ENCODE measurements around the gene ITPR2.
"Not testable (repeated sequence)": the region's sequence is repeated elsewhere in the genome, so short reads cannot be mapped to it uniquely, and the experiment has no call there.

The ITPR2 gene

GRCh38 chr12:26838888-26839416 lies 6.0 kb upstream of the ITPR2 start:
- no peak for FAIRE-seq
- TF ChIP-seq SPI1 (IDR thresholded peaks at IDR 0.05; ENCODE audit: low read depth, low read length): no peak
- TF ChIP-seq POLR2A (IDR thresholded peaks at IDR 0.05; ENCODE audit: low read depth, low read length): no peak
- DNase-seq (ENCODE audit: insufficient read length, low spot score): no peak

GRCh38 chr12:26836201-26836600 lies 3.2 kb upstream of the ITPR2 start:
- no peak for FAIRE-seq
- TF ChIP-seq TAF1 (IDR thresholded peaks at IDR 0.05; ENCODE audit: low read depth, low read length): no peak
- no peak for TF ChIP-seq PAX5 (IDR thresholded peaks at IDR 0.05; ENCODE audit: insufficient read depth, low read length, severe bottlenecking)
- no peak for TF ChIP-seq POU2F2 (IDR thresholded peaks at IDR 0.05; ENCODE audit: low read depth, low read length)
- no peak for TF ChIP-seq POLR2AphosphoS5 (IDR thresholded peaks at IDR 0.05; ENCODE audit: low read depth, low read length)
- no peak for TF ChIP-seq SPI1 (IDR thresholded peaks at IDR 0.05; ENCODE audit: low read depth, low read length)
- TF ChIP-seq POLR2A (IDR thresholded peaks at IDR 0.05; ENCODE audit: low read depth, low read length): no peak
- no peak for DNase-seq (ENCODE audit: insufficient read length, low spot score)

GRCh38 chr12:26834503-26835060 lies 1.6 kb upstream of the ITPR2 start:
- not testable (repeated sequence) for FAIRE-seq; DNase-seq (ENCODE audit: insufficient read length, low spot score)

- FAIRE-seq (peak; percentile 85), DNase-seq (ENCODE audit: insufficient read length, low spot score) (peak; percentile 41)
- TF ChIP-seq SPI1 (IDR thresholded peaks at IDR 0.05; ENCODE audit: low read depth, low read length): no peak
- TF ChIP-seq PAX5 (IDR thresholded peaks at IDR 0.05; ENCODE audit: insufficient read depth, low read length, severe bottlenecking): no peak
- TF ChIP-seq POLR2A (IDR thresholded peaks at IDR 0.05; ENCODE audit: low read depth, low read length): no peak
- no peak for TF ChIP-seq POLR2AphosphoS5 (IDR thresholded peaks at IDR 0.05; ENCODE audit: low read depth, low read length)
- TF ChIP-seq TAF1 (IDR thresholded peaks at IDR 0.05; ENCODE audit: low read depth, low read length): no peak
- TF ChIP-seq POU2F2 (IDR thresholded peaks at IDR 0.05; ENCODE audit: low read depth, low read length): no peak
These were observed 923 bp upstream of the ITPR2 start for GRCh38 chr12:26833743-26834490.

- peak; percentile 85 for FAIRE-seq
- no peak for TF ChIP-seq PAX5 (IDR thresholded peaks at IDR 0.05; ENCODE audit: insufficient read depth, low read length, severe bottlenecking)
- TF ChIP-seq SPI1 (IDR thresholded peaks at IDR 0.05; ENCODE audit: low read depth, low read length): peak; percentile 92
- TF ChIP-seq TAF1 (IDR thresholded peaks at IDR 0.05; ENCODE audit: low read depth, low read length): peak; percentile 70
- TF ChIP-seq POU2F2 (IDR thresholded peaks at IDR 0.05; ENCODE audit: low read depth, low read length): no peak
- peak; percentile 79 for TF ChIP-seq POLR2A (IDR thresholded peaks at IDR 0.05; ENCODE audit: low read depth, low read length)
- peak; percentile 68; the same call in 1 of the 2 replicates for TF ChIP-seq POLR2AphosphoS5 (IDR thresholded peaks at IDR 0.05; ENCODE audit: low read depth, low read length)
- DNase-seq (ENCODE audit: insufficient read length, low spot score): peak; percentile 49
These were observed 808 bp downstream of the ITPR2 start for GRCh38 chr12:26831951-26832821.

GRCh38 chr12:26830783-26831551 lies 2.0 kb downstream of the ITPR2 start:
- FAIRE-seq (peak; percentile 64), DNase-seq (ENCODE audit: insufficient read length, low spot score) (no peak)
- TF ChIP-seq PAX5 (IDR thresholded peaks at IDR 0.05; ENCODE audit: insufficient read depth, low read length, severe bottlenecking) (no peak), POLR2AphosphoS5 (IDR thresholded peaks at IDR 0.05; ENCODE audit: low read depth, low read length) (no peak), POLR2A (IDR thresholded peaks at IDR 0.05; ENCODE audit: low read depth, low read length) (0 out of 2 replicates have a peak, but pooled peaks have one; percentile 41), SPI1 (IDR thresholded peaks at IDR 0.05; ENCODE audit: low read depth, low read length) (no peak)

GRCh38 chr12:26830363-26830762 lies 2.6 kb downstream of the ITPR2 start:
- DNase-seq (ENCODE audit: insufficient read length, low spot score) (no peak), FAIRE-seq (no peak)
- TF ChIP-seq POLR2AphosphoS5 (IDR thresholded peaks at IDR 0.05; ENCODE audit: low read depth, low read length) (no peak), SPI1 (IDR thresholded peaks at IDR 0.05; ENCODE audit: low read depth, low read length) (no peak), PAX5 (IDR thresholded peaks at IDR 0.05; ENCODE audit: insufficient read depth, low read length, severe bottlenecking) (no peak), POU2F2 (IDR thresholded peaks at IDR 0.05; ENCODE audit: low read depth, low read length) (no peak), TAF1 (IDR thresholded peaks at IDR 0.05; ENCODE audit: low read depth, low read length) (no peak), POLR2A (IDR thresholded peaks at IDR 0.05; ENCODE audit: low read depth, low read length) (no peak)

- TF ChIP-seq POLR2AphosphoS5 (IDR thresholded peaks at IDR 0.05; ENCODE audit: low read depth, low read length): no peak
- no peak for TF ChIP-seq TAF1 (IDR thresholded peaks at IDR 0.05; ENCODE audit: low read depth, low read length)
- TF ChIP-seq SPI1 (IDR thresholded peaks at IDR 0.05; ENCODE audit: low read depth, low read length): no peak
- no peak for TF ChIP-seq PAX5 (IDR thresholded peaks at IDR 0.05; ENCODE audit: insufficient read depth, low read length, severe bottlenecking)
- DNase-seq (ENCODE audit: insufficient read length, low spot score) (no peak), FAIRE-seq (peak; percentile 16)
These were observed 4.5 kb downstream of the ITPR2 start for GRCh38 chr12:26828280-26829073.

All from GM12891 (cell line).